NCI-H2196 (cell line): ENCODE data around the gene NPC1.
A peak's percentile ranks its signal among the peaks of the same experiment; 100 is the strongest.
"Not testable (repeated sequence)": the region's sequence is repeated elsewhere in the genome, so short reads cannot be mapped to it uniquely, and the experiment has no call there.

ENCODE experiments used
- DNase-seq: peaks from one replicate; lab custom pipeline; 2025; ENCODE audit not compliant: unreplicated experiment; lab: John Stamatoyannopoulos, UW

Gene NPC1

DNA sequence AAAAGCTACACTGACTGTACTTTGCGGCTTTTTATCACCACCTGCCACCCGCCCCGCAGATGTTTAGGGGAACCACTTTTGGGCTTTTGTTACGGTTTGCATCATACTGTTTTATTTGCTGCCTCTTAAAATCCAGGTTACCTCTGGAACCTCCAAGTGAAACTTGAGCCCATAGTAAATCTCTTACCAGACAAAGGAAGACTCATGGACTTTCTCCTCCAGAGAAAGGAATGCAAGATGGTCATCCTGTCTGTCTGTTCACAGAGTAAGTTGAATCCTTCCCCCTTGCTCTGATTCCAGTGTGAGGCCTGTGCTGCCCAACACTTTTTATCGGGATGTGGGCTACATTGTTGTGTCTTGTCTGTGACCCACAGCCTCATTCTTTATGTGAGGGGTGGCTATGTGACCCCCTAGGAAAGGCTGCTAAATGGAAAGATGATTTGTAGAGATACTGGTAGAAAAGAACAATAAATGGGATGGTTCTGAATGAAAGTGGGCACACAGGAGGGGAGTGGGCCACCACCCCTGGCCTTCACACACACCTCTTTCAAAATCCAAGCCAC lies 59.7 kb downstream of the NPC1 start:
- DNase-seq: no peak

DNA sequence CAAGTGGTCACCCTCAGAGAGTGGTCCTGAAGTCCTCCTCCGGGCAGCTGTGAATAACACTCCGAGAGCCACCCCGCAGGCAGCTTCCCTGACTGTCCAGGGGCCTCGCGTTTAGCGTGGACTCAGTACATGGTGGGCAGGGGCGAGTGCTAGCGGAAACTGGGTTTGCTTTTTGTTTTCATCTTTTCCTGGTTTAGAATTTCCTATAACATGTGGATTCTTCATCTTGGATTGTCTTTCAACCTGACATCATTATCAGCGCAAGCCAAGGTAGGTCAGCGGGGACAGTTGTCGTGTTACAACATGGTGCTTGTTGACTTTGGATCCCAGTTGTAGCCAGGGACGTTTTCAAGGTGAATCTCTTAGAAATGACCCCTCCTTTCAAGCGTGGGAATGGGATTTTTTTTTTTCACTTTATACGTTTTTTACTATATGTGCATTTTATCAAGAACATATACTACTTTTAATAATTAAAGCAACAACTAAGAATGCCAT lies 62.0 kb downstream of the NPC1 start:
- no peak for DNase-seq

DNA sequence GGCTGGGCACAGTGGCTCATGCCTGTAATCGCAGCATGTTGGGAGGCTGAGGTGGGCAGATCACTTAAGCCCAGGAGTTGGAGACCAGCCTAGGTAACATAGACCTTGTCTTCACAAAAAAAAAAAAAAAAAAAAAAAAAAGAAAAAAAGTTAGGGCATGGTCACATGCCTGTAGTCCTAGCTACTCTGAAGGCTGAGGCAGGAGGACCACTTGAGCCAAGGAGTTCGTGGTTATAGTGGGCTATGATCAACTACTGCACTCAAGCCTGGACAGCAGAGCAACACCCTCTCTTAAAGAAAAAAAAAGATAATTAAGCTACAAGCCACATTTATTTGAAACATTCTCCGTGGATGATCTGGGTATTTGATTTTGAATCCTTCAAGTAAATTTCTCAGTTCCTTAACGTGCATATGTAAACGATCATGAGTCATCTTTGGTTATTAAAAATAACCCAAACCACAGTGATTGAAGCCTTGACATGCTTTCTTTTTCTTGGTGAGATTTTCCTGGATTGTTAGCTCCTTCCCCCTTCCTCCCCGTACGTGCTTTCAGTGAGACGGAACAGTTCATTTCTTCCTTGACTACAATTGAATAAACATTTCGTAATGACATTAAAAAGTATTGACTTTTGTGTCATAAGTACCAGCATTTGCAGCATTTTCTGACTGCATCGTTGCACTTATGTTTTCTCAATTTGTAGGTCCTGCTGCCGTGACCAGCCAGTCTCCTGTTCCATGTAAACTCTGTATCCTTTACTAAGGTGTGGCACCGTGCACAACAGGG lies 62.7 kb downstream of the NPC1 start:
- DNase-seq: no peak

DNA sequence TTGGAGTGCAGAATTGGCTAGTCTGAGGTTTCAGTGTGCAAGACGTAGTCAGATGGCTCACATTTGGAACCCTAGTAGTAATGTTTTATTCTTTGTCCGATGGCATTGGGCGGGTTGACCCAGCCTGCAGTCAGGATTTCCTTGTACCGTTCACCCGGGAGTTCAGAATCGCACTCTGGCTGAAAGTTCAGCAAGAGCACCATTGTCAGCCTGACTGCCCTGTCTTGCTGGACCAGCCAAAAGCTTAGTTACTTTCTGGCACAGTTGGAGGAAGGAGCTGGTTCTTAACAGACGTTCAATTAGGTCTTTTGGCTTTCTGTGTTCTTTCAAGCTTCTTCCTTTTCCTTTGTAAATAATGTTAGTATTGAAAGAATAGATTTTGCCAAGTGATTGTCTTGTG lies 64.4 kb downstream of the NPC1 start:
- no peak for DNase-seq

DNA sequence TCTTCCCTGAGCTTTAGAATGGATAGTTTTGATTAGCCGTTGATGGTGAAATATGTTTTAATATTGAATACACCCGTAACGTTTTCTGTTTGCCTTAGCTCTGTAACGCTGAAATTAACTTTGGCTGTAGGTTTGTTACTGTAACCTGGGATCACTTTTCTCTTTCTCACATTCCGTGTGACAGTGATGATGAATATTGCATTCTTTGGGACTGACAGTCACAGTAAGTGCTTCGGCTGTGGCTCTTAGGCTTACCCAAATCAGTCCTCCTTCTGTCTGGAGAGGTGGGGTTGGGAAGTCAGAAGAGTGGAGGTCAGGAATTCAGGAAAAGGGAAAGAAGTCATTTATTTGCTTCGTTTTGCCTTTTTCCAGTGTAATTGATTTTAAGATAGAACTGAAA lies 65.0 kb downstream of the NPC1 start:
- DNase-seq: no peak

DNA sequence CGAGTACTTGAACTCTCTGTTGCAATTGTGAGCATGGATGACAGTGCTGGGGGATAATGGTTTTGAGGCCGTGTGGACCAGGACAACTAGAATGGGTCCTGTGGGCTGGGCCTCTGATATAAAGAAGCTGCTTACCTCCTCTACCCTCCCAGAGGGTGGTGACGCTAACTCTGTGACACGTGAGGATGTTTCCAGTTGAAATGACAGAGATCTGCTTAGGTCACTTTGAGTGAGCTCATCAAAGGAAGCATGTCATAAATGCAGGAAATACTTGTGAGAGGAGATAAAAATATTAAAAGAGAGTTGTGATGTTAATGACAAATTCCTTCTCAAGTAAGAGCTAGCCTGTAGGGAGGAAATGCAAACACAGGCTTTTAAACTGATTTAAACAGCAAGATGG lies 66.6 kb downstream of the NPC1 start:
- DNase-seq: no peak

DNA sequence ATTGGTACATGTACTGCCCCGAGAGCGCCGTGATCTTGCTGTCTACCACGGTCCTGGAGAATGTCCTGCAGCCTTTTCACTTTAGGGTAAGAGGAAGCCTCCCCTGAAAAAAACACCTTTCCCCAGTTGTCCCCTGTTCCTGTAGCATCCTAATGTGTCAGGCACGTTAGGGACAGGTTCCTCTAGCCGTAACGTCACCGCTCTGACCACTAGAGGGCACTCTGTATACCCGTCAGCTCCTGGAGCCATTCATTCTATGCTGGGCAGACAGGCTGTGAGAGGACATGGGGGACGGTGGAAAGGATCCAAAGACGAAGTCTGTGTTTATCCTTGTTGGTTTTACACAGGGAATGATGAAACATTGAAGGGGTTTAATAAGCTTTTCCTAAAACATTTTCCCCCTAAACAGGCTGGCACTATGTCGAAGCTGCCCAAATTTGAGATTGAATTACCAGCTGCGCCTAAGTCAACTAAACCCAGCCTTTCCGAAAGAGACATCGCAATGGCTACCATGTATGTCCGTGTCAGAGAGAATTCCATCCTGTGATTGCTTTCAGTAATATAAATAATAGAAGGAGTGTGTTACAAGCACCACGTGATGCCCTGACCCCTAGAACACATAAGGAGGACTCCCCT lies 70.3 kb downstream of the NPC1 start:
- DNase-seq: peak; percentile 88

DNA sequence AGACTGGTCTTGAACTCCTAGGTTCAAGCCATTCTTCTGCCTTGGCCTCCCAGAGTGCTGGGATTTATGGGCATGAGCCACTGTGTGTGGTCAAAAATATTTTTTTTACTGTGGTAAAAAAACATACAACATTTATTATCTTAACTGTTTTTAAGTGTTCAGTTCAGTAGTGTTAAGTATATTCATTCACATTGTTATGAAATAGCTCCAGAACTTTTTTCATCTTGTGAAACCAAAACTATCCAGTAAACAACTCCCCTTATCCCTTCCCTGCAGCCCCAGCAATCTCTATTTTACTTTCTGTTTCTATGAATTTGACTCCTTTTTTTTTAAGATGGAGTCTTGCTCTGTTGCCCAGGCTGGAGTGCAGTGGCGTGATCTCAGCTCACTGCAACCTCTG lies 73.7 kb downstream of the NPC1 start:
- DNase-seq: no peak

DNA sequence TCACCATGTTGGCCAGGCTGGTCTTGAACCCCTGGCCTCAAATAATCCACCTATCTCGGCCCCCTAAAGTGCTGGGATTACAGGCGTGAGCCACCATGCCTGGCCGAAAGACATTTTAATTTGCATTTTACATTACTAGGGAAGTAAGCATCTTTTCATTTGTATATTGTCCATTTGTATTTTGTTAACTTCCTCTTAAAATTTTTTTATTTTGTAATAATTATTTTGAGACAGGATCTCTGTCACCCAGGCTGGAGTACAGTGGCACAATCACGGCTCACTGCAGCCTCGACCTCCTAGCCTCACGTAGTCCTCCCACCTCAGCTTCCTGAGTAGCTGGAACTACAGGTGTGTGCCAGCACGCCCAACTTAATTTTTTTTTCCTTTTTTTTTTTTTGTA lies 74.1 kb downstream of the NPC1 start:
- DNase-seq: not testable (repeated sequence)

DNA sequence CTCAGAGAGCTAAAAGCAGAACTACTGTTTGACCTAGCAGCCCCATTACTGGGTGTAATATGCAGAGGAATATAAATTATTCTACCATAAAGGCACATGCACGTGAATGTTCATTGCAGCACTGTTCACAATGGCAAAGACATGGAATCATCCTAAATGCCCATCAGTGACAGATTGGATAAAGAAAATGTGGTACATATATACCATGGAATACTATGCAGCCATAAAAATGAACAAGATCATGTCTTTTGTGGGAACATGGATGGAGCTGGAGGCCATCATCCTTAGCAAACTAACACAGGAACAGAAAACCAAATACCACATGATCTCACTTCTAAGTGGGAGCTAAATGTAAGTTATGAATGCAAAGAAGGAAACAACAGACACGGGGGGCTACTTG lies 75.4 kb downstream of the NPC1 start:
- not testable (repeated sequence) for DNase-seq

DNA sequence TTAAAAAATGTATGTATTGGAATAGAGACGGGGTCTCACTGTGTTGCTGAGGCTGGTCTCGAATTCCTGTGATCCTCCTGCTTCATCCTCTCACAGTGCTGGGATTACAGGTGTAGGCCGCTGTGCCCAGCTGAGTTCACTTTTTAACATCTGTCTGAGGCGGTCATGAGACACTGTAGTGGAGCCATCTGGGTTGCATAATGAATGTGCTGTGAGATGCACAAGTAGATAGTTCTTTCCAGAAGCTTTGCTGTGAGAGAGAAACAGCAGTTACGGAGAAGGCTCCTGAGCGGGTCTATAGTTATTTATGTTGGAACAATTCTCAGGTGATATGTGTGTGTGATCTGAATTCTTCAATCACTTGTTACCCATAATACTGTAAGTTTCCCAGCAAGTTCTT lies 79.9 kb downstream of the NPC1 start:
- DNase-seq: no peak

DNA sequence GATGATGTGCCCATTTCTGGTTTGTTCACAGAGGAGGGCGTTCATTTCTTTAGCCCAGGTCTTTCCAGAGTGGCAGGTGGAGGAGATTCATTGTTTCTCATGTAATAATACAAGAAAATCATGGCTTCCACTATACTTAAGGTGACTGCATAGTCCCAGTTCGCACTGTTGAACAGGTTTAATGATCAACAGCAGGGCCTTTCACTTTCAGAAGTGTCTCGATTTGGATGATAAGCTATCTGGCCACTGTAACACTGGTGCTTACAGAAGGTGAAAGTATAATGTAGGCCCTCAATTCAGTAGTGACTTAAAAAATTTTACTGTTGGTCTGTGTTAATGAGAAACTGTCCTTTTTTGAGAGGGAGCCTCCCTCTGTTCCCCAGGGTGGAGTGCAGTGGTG lies 81.6 kb downstream of the NPC1 start:
- no peak for DNase-seq

DNA sequence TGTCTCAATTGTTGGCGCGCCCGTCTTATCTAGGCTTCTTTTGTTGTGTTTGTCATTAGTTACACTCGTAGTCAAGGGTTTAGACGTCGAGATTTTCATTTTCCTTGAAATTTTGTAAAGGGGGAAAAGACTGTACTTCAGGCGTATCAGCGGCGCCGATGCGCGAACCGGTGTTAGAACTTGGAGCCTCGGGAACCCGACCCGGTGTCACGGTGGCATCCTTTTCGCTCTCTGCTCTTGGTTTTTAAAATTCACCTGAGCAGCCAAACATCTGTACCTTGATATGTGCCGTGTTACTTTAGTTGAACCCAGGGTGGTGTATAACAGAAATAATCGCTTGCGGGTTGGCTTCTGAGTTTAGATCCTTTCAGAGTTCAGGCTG lies 82.4 kb downstream of the NPC1 start:
- no peak for DNase-seq

DNA sequence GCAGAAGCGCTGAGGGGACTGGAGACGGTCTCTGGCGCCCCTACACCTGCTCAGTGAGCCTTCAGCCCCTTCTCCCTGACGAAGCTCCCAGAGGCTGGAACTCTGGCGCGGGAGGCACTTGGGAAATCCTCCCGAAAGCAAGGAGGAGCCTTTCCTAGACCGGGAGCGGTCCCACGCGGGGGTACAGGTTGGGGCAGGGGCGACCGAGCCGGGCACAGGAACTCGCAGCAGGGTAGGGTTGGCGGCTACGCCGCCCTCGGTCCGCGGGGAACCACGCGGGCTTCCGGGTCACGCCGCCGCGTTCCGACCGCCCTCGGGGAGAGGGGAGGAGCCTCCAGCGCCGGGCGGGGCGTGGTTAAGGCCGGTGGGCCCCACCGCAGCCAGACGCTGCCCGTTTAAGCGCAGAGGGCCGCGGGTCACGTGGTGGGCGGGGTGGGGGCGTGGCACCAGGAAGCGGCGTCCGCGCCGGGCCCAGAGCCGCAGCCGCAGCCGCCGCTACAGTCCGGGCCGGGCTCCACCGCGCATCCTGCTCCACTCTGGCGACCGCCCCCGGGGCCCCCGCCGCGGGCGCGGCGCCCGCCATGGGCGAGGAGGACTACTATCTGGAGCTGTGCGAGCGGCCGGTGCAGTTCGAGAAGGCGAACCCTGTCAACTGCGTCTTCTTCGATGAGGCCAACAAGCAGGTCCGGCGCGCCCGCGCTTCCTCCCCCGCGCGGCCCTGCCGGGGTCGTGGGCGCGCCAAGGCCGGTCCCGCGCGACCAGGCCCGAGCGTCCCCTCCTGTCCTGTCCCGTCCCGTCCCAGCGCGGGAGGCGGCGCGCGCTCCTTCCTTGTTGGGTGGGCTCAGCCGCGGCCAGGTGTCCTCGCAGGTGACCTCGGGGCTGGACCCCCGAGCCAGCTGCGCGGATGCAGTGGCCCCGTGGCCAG lies 83.0 kb downstream of the NPC1 start, which contains the start of gene RMC1:
Gene RMC1 (plus strand): TSS at position 474 of the 925 bp plus-strand sequence. CDS start 108 bp downstream, at position 582.
- peak; percentile 95 for DNase-seq

DNA sequence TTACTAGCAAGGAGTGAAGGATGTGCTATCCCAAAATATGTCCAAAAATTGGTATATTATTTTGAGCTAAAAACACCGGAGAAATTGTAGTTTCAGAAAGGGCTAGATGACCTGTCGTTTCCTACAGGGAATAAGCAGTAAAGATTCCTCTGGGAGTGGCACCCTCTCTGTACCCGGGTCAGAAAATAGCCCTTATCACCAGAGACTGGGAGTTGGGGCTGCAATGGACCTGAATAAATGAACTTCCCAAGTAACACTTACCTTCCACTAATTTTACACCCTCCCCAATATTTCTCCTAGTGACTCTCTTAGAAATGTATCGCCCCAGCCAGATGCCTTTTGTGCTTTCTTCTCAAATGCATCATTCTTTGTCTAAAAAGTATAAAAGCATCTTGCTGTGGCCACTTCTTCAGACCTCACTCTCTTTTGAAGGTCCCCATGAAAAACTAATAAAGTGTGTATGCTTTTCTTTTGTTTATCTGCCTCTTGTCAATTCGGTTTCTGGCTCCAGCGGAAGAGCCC lies 83.7 kb downstream of the NPC1 start:
- DNase-seq: no peak

DNA sequence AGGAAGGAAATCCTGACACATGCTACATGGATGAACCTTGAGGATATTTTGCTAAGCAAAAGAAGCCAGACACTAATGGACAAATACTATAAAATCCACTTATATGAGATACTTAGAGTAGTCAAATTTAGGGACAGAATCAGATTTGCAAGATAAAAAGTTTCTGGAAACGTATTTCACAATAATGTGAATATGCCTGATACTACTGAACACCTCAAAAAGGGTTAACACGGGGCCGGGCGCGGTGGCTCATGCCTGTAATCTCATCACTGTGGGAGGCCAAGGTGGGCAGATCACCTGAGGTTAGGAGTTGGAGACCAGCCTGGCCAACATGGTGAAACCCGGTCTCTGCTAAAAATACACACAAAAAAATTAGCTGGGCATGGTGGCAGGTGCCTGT lies 84.7 kb downstream of the NPC1 start:
- DNase-seq: no peak

DNA sequence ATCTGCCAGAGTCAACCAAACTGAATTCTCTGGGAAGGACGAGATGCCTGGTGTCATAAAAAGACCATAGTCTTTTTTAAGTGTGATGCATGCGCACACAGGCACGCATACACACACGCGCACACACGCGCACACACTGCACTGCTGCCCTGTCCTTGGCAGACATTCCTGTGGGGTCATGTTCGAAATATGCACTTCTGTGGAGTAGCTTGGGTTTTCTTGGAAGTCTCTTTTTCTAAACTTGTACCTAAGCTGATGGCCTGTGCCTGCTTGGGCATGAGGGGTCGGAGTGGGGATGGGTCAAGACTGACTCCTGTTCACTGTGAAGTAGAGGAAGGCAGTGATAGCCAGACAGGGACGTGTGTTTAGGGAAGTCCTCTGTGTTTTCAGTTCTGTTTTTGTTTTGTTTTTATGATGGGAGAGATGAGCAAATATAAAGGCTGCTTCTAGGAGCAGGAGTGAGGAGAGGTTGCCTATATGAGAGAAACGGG lies 87.0 kb downstream of the NPC1 start:
- no peak for DNase-seq

DNA sequence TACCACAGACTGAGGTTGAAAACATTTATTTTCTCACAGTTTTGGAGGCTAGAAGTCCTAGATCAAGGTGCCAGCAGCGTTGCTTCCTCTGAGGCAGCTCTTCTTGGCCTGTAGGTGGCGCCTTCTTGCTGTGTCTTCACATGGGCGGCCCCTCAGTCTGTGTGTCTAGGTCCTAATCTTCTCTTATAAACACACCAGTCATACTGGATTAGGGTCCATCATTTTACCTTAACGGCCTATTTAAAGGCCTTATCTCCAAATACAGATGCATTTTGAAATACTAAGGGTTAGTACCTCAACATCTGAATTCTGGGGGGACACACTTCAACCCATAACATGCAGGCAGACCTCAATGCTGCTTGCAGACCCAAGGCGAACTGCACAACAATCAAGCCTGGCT lies 87.4 kb downstream of the NPC1 start:
- DNase-seq: peak; percentile 40

DNA sequence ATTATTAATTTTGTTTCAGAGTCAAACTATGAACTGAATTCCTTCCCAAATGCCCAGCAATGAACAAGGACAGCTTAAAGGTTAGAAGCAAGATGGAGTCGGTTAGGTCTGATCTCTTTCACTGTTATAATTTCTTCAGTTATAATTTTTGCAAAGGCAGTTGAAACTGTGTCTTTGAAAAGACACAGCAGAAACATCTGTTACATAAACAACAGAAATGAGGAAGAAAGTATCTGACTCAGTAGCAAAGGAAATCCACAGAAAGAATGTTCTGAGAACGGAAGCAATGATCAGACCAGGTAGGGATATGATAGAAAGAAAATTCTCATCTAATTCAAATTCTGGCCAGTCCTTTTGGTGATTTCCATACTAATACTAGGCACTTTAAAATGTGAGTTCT lies 88.2 kb downstream of the NPC1 start:
- DNase-seq: no peak

DNA sequence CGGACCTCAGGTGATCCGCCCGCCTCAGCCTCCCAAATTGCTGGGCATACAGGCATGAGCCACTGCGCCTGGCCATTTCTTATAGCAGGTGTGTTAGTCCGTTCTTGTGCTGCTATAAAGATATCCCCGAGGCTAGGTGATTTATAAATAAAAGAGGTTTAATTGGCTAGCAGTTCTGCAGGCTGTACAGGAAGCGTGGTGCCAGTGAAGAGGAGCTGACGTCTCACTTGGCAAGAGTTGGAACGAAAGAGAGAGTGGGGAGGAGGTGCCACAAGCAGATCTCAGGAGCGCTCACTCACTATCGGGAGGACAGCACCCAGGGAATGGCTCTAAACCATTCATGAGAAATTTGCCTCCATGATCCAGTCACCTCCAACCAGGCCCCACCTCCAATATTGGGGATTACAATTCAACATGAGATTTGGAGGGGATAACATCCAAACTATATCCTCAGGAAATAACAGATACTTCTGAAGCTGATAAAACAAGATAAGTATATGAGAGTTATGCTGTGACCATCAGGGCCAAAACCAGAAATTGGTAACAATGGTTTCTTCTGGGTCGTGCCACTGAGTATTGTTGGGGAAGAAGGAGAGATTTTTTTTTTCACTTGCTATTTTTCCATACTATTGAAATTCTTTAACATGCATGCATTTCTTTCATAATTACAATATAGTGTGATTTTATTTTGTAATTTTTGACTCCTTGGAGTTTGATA lies 90.4 kb downstream of the NPC1 start:
- DNase-seq: peak; percentile 89
